PFSK-1 (cell line): Measurements from ENCODE around the gene CEP112.

ENCODE experiments used
- FOXP2 ChIP-seq: optimal IDR thresholded peaks from 2 replicates; pipeline ENCODE3; 2011; ENCODE audit warnings: borderline replicate concordance, control low read depth, inconsistent platforms; ENCODE audit not compliant: insufficient read depth; ENCODE audit errors: extremely low read length, extremely low read depth
- POLR2AphosphoS5 ChIP-seq: IDR thresholded peaks from 2 replicates; pipeline ENCODE4 v1.6.1; 2012; ENCODE audit warnings: low read depth, mild to moderate bottlenecking, control low read depth, low read length, moderate library complexity
- SIN3A ChIP-seq: IDR thresholded peaks from 2 replicates; pipeline ENCODE4 v1.6.1; 2012; ENCODE audit warnings: mild to moderate bottlenecking, low read length, moderate library complexity, borderline replicate concordance; ENCODE audit not compliant: insufficient read depth
- TAF1 ChIP-seq: IDR thresholded peaks from 2 replicates; pipeline ENCODE4 v1.6.1; 2012; ENCODE audit warnings: low read length, control low read depth, borderline replicate concordance; ENCODE audit not compliant: insufficient read depth
- TF ChIP-seq, protein P1 (sequence below), 2 experiments: IDR thresholded peaks; 2 replicates each; pipeline versions ENCODE4 v1.6.1 to v1.8.0; 2011 to 2012; ENCODE audit warnings: low read depth in 2 of 2, low read length in 2 of 2, control low read depth in 1 of 2, inconsistent platforms in 1 of 2, mild to moderate bottlenecking in 1 of 2, moderate library complexity in 1 of 2; ENCODE audit not compliant: insufficient read depth in 1 of 2

Gene CEP112

DNA sequence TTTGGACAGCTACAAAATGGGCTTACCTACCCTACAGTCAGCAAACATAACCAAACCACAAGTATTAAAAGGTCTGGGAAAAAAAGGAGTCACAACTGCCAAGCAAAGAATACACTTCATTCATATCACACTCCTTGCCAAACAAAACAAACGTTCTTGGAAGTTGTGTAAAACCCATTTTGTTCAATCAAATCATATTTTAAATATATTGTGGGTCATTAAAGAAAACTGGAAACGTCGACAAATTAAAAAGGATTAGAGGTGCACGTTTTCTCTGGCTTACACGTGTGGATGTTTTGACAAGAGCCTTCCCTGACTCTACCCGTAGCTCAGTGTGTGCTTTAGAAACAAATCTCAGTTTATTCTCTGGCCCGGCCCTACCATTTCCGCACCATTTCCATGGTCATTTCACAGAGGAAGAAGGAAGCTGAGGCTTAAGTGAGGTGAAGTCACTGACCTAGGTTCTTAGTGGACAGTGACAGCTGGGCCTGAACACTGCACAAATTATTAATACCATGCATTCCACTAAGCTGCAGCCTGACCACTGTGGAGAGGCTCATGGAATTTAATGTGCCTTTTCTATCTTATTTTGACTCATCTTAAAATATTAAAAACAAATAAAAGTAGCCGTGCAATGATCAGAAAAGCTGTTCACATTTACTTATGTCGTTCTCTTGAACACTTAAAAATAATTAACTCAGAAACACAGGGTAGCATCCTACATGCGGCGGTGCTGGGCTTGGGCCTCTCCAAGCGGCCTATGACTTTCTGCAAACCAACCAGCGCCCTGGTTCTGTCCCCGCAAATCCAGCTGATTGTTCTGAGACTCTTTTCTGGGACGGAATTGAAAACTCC is 968 bp downstream of the CEP112 start:
- TF ChIP-seq SIN3A (peak; percentile 85; the same call in 1 of the 2 replicates), TAF1 (no peak)
- TF ChIP-seq, protein P1, sequence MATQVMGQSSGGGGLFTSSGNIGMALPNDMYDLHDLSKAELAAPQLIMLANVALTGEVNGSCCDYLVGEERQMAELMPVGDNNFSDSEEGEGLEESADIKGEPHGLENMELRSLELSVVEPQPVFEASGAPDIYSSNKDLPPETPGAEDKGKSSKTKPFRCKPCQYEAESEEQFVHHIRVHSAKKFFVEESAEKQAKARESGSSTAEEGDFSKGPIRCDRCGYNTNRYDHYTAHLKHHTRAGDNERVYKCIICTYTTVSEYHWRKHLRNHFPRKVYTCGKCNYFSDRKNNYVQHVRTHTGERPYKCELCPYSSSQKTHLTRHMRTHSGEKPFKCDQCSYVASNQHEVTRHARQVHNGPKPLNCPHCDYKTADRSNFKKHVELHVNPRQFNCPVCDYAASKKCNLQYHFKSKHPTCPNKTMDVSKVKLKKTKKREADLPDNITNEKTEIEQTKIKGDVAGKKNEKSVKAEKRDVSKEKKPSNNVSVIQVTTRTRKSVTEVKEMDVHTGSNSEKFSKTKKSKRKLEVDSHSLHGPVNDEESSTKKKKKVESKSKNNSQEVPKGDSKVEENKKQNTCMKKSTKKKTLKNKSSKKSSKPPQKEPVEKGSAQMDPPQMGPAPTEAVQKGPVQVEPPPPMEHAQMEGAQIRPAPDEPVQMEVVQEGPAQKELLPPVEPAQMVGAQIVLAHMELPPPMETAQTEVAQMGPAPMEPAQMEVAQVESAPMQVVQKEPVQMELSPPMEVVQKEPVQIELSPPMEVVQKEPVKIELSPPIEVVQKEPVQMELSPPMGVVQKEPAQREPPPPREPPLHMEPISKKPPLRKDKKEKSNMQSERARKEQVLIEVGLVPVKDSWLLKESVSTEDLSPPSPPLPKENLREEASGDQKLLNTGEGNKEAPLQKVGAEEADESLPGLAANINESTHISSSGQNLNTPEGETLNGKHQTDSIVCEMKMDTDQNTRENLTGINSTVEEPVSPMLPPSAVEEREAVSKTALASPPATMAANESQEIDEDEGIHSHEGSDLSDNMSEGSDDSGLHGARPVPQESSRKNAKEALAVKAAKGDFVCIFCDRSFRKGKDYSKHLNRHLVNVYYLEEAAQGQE (IDR thresholded peaks at IDR 0.05; ENCODE audit: insufficient read depth in 1 of 2, low read depth in 2 of 2, low read length in 2 of 2): peak in 1 of 2 experiments; percentile 55; a peak in 1 of 4 replicates

DNA sequence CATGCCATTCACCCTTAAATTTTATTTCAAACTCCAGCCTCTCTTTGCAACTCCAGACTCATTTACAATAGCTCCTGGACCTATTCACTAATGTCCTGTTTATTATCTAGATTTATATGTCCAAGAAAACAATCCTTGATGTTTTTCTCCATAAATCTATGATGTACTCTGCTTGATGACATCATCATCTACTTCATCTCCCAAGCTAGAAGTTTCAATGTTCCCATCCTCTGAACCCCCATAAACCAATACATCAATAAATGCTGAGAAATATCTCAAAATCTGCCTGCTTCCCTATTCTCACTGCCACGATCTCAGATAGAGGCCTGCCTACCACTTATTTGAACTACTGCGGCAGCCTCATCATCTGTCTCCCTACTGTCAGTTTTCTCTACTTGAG is 4.2 kb downstream of the CEP112 start:
- no peak for TF ChIP-seq POLR2AphosphoS5
- no peak for TF ChIP-seq TAF1

DNA sequence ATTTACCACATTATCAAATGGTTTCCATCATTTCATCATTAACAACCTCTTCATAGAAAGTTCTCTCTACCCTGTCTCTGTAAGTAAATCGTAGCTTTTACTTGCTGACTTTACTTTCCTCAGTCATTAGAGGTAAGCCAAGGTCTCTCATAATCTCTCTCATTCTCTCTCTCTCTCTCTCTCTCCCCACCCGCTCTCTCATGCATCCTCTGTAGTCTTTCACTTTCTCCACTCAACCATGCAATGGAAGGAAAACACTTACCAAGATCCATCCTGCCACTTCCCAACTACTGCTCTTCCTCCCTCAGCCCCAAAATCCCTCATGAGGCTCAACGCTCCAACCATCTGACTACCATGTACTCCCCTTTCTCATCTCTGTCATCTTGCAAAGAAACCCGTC is 6.1 kb downstream of the CEP112 start:
- TF ChIP-seq FOXP2 (no peak), SIN3A (no peak), TAF1 (no peak), POLR2AphosphoS5 (no peak)
- TF ChIP-seq, protein P1 (IDR thresholded peaks at IDR 0.05; ENCODE audit: insufficient read depth in 1 of 2, low read depth in 2 of 2, low read length in 2 of 2): no peak

DNA sequence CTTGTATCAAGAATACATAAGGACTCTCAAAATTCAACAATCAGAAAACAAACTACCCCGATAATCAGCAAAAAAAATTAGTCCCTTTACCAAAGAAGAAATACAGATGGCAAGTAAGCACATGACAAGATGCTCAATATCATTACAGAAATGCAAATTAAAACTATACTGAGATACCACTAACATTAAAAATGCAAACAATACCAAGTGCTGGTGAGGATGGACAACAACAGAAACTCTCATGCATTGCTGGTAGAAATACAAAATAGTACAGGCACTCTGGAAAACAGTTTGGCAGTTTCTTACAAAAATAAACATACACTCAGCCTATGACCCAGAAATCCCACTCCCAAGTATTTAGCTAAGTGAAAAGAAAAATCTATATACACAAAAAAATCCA is 7.5 kb downstream of the CEP112 start:
- TF ChIP-seq, protein P1 (IDR thresholded peaks at IDR 0.05; ENCODE audit: insufficient read depth in 1 of 2, low read depth in 2 of 2, low read length in 2 of 2): no peak
- no peak for TF ChIP-seq SIN3A
- TF ChIP-seq FOXP2: no peak
- TF ChIP-seq POLR2AphosphoS5: no peak
- no peak for TF ChIP-seq TAF1

DNA sequence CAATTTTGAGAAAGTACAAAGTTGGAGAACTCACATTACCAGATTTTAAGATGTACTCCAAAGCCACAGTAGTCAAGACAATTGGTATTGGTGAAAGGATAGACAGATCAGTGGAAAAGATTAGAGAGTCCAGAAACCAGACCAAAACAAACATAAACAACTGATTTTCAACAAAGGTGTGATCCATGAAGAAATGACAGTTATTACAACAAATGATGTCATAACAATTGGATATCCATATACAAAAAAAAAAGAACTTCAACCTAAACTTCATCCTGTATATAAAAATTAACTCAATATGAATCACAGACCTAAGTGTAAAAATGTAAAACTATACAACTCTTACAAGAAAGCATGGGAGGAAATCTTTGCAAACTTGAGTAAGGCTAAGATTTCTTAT is 8.4 kb downstream of the CEP112 start:
- TF ChIP-seq TAF1 (no peak), FOXP2 (no peak), SIN3A (no peak), POLR2AphosphoS5 (no peak)
- TF ChIP-seq, protein P1 (IDR thresholded peaks at IDR 0.05; ENCODE audit: insufficient read depth in 1 of 2, low read depth in 2 of 2, low read length in 2 of 2): no peak
